WTC11 (cell line): ENCODE results near the gene ARHGEF28.

ENCODE experiments used
- TF ChIP-seq, protein P1 (sequence below): sonication (generic); formaldehyde crosslinking; IDR thresholded peaks from 2 replicates; pipeline ENCODE4 v1.8.0; 2022; ENCODE audit warnings: mild to moderate bottlenecking, missing genetic modification reagents
- TF ChIP-seq, protein P2 (sequence below): sonication (generic); formaldehyde crosslinking; conservative IDR thresholded peaks from 2 replicates; pipeline ENCODE4 v1.8.1; 2022; ENCODE audit warnings: mild to moderate bottlenecking, missing genetic modification reagents

DNA sequence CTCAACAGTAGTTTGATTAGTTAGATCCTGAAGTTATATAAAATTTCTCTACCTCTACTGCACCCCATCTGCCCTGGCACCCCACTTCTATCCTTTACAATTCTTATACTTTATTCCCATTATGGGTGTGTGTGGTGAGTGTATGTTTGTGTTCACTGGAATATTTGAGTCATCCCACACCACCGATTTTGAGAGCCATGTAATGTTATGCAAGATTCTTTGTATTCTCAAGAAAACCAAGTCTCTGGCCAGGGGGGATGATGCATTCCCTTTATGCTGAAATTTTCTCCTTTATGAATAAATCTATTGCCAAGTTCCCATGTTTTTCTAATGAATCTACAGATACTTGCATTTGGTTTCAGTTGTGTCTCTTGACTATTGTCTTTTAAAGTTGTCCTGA, 266.8 kb downstream of the ARHGEF28 start:
- TF ChIP-seq, protein P1, sequence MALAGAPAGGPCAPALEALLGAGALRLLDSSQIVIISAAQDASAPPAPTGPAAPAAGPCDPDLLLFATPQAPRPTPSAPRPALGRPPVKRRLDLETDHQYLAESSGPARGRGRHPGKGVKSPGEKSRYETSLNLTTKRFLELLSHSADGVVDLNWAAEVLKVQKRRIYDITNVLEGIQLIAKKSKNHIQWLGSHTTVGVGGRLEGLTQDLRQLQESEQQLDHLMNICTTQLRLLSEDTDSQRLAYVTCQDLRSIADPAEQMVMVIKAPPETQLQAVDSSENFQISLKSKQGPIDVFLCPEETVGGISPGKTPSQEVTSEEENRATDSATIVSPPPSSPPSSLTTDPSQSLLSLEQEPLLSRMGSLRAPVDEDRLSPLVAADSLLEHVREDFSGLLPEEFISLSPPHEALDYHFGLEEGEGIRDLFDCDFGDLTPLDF: no peak
- TF ChIP-seq, protein P2, sequence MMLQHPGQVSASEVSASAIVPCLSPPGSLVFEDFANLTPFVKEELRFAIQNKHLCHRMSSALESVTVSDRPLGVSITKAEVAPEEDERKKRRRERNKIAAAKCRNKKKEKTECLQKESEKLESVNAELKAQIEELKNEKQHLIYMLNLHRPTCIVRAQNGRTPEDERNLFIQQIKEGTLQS (CRISPR knock-in tag): no peak
